ENCODE results near the gene ST6GALNAC3.

GRCh38 chr1:76105372-76105771 is 30.8 kb downstream of the ST6GALNAC3 start:
- TF ChIP-seq CTCF (IDR thresholded peaks at IDR 0.05) (no peak), POLR2A (IDR thresholded peaks at IDR 0.05) (no peak)

Data from testis (tissue), 2 donors.